ENCODE measurements around the gene ST8SIA3. TPM values are rescaled to one million over a fixed set of nuclear protein-coding genes. Genes with fewer than 3 reads are reported as not detected.

ST8SIA3 gene
- total RNA-seq, 1 donor from 2014 or later, result 17.7 TPM

GRCh38 chr18:57359433-57359832, 7.1 kb downstream of the ST8SIA3 start:
- H3K27me3 Mint-ChIP-seq (ENCODE audit: unreplicated experiment), result peaks cover 4% of the 10 kb centered on the region
- peaks cover 29% of the 10 kb centered on the region for H3K4me1 Mint-ChIP-seq (ENCODE audit: low read depth, unreplicated experiment)
- H3K4me3 Mint-ChIP-seq (ENCODE audit: unreplicated experiment), result no peak overlapping the region
- H3K9me3 Mint-ChIP-seq (ENCODE audit: unreplicated experiment), result peaks cover 2% of the 10 kb centered on the region
- H3K27ac Mint-ChIP-seq (ENCODE audit: unreplicated experiment), result no peak overlapping the region
- no peak for DNase-seq
- no peaks in the 10 kb centered on the region for H3K36me3 Mint-ChIP-seq (ENCODE audit: unreplicated experiment)
- TF ChIP-seq, protein P1, sequence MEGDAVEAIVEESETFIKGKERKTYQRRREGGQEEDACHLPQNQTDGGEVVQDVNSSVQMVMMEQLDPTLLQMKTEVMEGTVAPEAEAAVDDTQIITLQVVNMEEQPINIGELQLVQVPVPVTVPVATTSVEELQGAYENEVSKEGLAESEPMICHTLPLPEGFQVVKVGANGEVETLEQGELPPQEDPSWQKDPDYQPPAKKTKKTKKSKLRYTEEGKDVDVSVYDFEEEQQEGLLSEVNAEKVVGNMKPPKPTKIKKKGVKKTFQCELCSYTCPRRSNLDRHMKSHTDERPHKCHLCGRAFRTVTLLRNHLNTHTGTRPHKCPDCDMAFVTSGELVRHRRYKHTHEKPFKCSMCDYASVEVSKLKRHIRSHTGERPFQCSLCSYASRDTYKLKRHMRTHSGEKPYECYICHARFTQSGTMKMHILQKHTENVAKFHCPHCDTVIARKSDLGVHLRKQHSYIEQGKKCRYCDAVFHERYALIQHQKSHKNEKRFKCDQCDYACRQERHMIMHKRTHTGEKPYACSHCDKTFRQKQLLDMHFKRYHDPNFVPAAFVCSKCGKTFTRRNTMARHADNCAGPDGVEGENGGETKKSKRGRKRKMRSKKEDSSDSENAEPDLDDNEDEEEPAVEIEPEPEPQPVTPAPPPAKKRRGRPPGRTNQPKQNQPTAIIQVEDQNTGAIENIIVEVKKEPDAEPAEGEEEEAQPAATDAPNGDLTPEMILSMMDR (IDR thresholded peaks at IDR 0.05; ENCODE audit: partially characterized antibody, unreplicated experiment), result no peak

DNA sequence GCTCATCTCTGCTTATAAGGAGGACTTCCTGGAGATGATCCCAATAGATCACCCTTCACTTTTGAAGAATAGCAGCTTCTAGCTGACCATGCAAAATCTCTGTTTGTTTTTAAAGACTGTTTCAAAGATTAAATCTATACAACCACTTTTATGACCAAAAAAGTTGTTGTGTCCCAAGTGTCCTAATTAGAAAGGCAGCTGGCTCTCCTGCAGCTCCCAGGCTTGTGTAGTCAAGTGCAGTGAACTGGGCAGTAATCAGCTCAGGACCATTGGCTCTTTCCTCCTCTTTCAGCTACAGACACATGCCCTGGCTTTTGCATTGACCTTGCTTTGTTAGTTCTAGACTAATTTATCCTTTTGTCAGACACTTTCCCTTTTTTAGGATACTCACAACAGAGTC, 10.4 kb downstream of the ST8SIA3 start:
- H3K27ac Mint-ChIP-seq (ENCODE audit: unreplicated experiment), result no peak overlapping the region
- no peaks in the 10 kb centered on the region for H3K36me3 Mint-ChIP-seq (ENCODE audit: unreplicated experiment)
- TF ChIP-seq, protein P1 (IDR thresholded peaks at IDR 0.05; ENCODE audit: partially characterized antibody, unreplicated experiment), result no peak
- peaks cover 4% of the 10 kb centered on the region for H3K27me3 Mint-ChIP-seq (ENCODE audit: unreplicated experiment)
- no peaks in the 10 kb centered on the region for H3K9me3 Mint-ChIP-seq (ENCODE audit: unreplicated experiment)
- H3K4me1 Mint-ChIP-seq (ENCODE audit: low read depth, unreplicated experiment), result peaks cover 13% of the 10 kb centered on the region
- DNase-seq, result no peak
- no peak overlapping the region for H3K4me3 Mint-ChIP-seq (ENCODE audit: unreplicated experiment)

- TF ChIP-seq, protein P1 (IDR thresholded peaks at IDR 0.05; ENCODE audit: partially characterized antibody, unreplicated experiment), result no peak
- H3K4me1 Mint-ChIP-seq (ENCODE audit: low read depth, unreplicated experiment), result peaks cover 18% of the 10 kb centered on the region
- H3K36me3 Mint-ChIP-seq (ENCODE audit: unreplicated experiment), result no peaks in the 10 kb centered on the region
- peaks cover 4% of the 10 kb centered on the region for H3K27me3 Mint-ChIP-seq (ENCODE audit: unreplicated experiment)
- no peaks in the 10 kb centered on the region for H3K9me3 Mint-ChIP-seq (ENCODE audit: unreplicated experiment)
- H3K4me3 Mint-ChIP-seq (ENCODE audit: unreplicated experiment), result no peak overlapping the region
- DNase-seq, result no peak
- H3K27ac Mint-ChIP-seq (ENCODE audit: unreplicated experiment), result no peak overlapping the region
Observed at GRCh38 chr18:57364460-57364859, 12.1 kb downstream of the ST8SIA3 start.

- peaks cover 19% of the 10 kb centered on the region for H3K4me1 Mint-ChIP-seq (ENCODE audit: low read depth, unreplicated experiment)
- H3K4me3 Mint-ChIP-seq (ENCODE audit: unreplicated experiment), result no peak overlapping the region
- TF ChIP-seq, protein P1 (IDR thresholded peaks at IDR 0.05; ENCODE audit: partially characterized antibody, unreplicated experiment), result no peak
- no peak overlapping the region for H3K27ac Mint-ChIP-seq (ENCODE audit: unreplicated experiment)
- no peaks in the 10 kb centered on the region for H3K36me3 Mint-ChIP-seq (ENCODE audit: unreplicated experiment)
- H3K9me3 Mint-ChIP-seq (ENCODE audit: unreplicated experiment), result peaks cover 1% of the 10 kb centered on the region
- peaks cover 1% of the 10 kb centered on the region for H3K27me3 Mint-ChIP-seq (ENCODE audit: unreplicated experiment)
- DNase-seq, result no peak
Observed at GRCh38 chr18:57366528-57367081, 14.2 kb downstream of the ST8SIA3 start.

GRCh38 chr18:57372444-57372843, 20.1 kb downstream of the ST8SIA3 start:
- H3K27me3 Mint-ChIP-seq (ENCODE audit: unreplicated experiment), result peaks cover 4% of the 10 kb centered on the region
- TF ChIP-seq, protein P1 (IDR thresholded peaks at IDR 0.05; ENCODE audit: partially characterized antibody, unreplicated experiment), result no peak
- H3K27ac Mint-ChIP-seq (ENCODE audit: unreplicated experiment), result no peak overlapping the region
- H3K9me3 Mint-ChIP-seq (ENCODE audit: unreplicated experiment), result peaks cover 2% of the 10 kb centered on the region
- no peak overlapping the region for H3K4me3 Mint-ChIP-seq (ENCODE audit: unreplicated experiment)
- H3K36me3 Mint-ChIP-seq (ENCODE audit: unreplicated experiment), result peaks cover 4% of the 10 kb centered on the region
- DNase-seq, result no peak
- H3K4me1 Mint-ChIP-seq (ENCODE audit: low read depth, unreplicated experiment), result peaks cover 17% of the 10 kb centered on the region

All from glutamatergic neuron (in vitro differentiated cells).